ENCODE results near the gene PAM.

DNA sequence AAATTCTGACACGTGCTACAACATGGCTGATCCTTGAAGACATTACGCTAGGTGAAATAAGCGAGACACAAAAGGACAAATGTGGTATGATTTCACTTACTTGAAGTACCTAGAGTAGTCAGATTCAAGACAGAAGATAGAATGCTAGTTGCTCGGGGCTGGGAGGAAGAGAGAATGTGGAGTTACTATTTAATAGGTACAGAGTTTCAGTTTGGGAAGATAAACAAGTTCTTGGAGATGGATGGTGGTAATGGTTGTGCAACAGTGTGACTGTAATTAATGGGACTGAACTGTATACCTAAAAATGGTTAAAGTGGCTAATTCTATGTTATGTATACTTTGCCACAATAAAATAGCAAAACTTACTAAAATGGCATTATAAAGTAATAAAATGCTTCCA, 34.4 kb downstream of the PAM start:
- TF ChIP-seq POLR2AphosphoS5 (IDR thresholded peaks at IDR 0.05; ENCODE audit: low read depth, low read length) = no peak
- TF ChIP-seq PAX8 (CRISPR knock-in tag; IDR thresholded peaks at IDR 0.05; ENCODE audit: borderline replicate concordance) = no peak
- TF ChIP-seq, protein P1, sequence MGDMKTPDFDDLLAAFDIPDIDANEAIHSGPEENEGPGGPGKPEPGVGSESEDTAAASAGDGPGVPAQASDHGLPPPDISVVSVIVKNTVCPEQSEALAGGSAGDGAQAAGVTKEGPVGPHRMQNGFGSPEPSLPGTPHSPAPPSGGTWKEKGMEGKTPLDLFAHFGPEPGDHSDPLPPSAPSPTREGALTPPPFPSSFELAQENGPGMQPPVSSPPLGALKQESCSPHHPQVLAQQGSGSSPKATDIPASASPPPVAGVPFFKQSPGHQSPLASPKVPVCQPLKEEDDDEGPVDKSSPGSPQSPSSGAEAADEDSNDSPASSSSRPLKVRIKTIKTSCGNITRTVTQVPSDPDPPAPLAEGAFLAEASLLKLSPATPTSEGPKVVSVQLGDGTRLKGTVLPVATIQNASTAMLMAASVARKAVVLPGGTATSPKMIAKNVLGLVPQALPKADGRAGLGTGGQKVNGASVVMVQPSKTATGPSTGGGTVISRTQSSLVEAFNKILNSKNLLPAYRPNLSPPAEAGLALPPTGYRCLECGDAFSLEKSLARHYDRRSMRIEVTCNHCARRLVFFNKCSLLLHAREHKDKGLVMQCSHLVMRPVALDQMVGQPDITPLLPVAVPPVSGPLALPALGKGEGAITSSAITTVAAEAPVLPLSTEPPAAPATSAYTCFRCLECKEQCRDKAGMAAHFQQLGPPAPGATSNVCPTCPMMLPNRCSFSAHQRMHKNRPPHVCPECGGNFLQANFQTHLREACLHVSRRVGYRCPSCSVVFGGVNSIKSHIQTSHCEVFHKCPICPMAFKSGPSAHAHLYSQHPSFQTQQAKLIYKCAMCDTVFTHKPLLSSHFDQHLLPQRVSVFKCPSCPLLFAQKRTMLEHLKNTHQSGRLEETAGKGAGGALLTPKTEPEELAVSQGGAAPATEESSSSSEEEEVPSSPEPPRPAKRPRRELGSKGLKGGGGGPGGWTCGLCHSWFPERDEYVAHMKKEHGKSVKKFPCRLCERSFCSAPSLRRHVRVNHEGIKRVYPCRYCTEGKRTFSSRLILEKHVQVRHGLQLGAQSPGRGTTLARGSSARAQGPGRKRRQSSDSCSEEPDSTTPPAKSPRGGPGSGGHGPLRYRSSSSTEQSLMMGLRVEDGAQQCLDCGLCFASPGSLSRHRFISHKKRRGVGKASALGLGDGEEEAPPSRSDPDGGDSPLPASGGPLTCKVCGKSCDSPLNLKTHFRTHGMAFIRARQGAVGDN (CRISPR knock-in tag; IDR thresholded peaks at IDR 0.05) = no peak
